ENCODE measurements around the gene GUCY1A2. TPM values are rescaled to one million over a fixed set of nuclear protein-coding genes. Genes with fewer than 3 reads are reported as not detected.
A peak's percentile ranks its signal among the peaks of the same experiment; 100 is the strongest.

GUCY1A2 gene
- total RNA-seq, 1 experiment from 2014 or later, result not detected

GRCh38 chr11:106920899-106921509 is 97.3 kb downstream of the GUCY1A2 start:
- Mint-ChIP-seq H3K36me3 (ENCODE audit: insufficient read depth, unreplicated experiment) (no peaks in the 10 kb centered on the region), H3K4me3 (ENCODE audit: unreplicated experiment) (no peak overlapping the region), H3K27ac (ENCODE audit: unreplicated experiment) (no peak overlapping the region), H3K27me3 (ENCODE audit: insufficient read depth, unreplicated experiment) (no peaks in the 10 kb centered on the region), H3K9me3 (ENCODE audit: unreplicated experiment) (peaks cover 9% of the 10 kb centered on the region), H3K4me1 (ENCODE audit: low read depth, unreplicated experiment) (no peaks in the 10 kb centered on the region)
- H3K4me1 ChIP-seq, result no peaks in the 10 kb centered on the region
- BruUV-seq (replicated peaks), result no TSS peak
- POLR2A ChIA-PET, result no interaction called here
- no peaks in the 10 kb centered on the region for H3K36me3 ChIP-seq (ENCODE audit: control insufficient read depth, insufficient read depth, low read length)
- H3K9me3 ChIP-seq, result no peaks in the 10 kb centered on the region
- H3K4me3 ChIP-seq (ENCODE audit: low read depth, low read length), result no peak overlapping the region
- H3K27me3 ChIP-seq (replicated peaks; ENCODE audit: control insufficient read depth, insufficient read depth, low read length), result no peaks in the 10 kb centered on the region
- DNase-seq, result no peak
- intact Hi-C loops (cut with micrococcal nuclease; ENCODE audit: unreplicated experiment), result no loop called here
- CTCF ChIA-PET, result no interaction called here
- no peak for TF ChIP-seq CTCF (IDR thresholded peaks at IDR 0.05; ENCODE audit: insufficient read depth in 1 of 2, low read depth in 1 of 2, low read length in 1 of 2, severe bottlenecking in 1 of 2, unreplicated experiment in 1 of 2)

GRCh38 chr11:106917973-106918372 is 100.3 kb downstream of the GUCY1A2 start:
- Histone ChIP-seq H3K27me3 (replicated peaks; ENCODE audit: control insufficient read depth, insufficient read depth, low read length) (no peaks in the 10 kb centered on the region), H3K36me3 (ENCODE audit: control insufficient read depth, insufficient read depth, low read length) (no peaks in the 10 kb centered on the region), H3K9me3 (no peaks in the 10 kb centered on the region), H3K4me3 (ENCODE audit: low read depth, low read length) (no peak overlapping the region), H3K4me1 (no peaks in the 10 kb centered on the region)
- H3K27me3 Mint-ChIP-seq (ENCODE audit: insufficient read depth, unreplicated experiment), result no peaks in the 10 kb centered on the region
- intact Hi-C loops (cut with micrococcal nuclease; ENCODE audit: unreplicated experiment), result no loop called here
- no peaks in the 10 kb centered on the region for H3K4me1 Mint-ChIP-seq (ENCODE audit: low read depth, unreplicated experiment)
- no peaks in the 10 kb centered on the region for H3K36me3 Mint-ChIP-seq (ENCODE audit: insufficient read depth, unreplicated experiment)
- no peak overlapping the region for H3K4me3 Mint-ChIP-seq (ENCODE audit: unreplicated experiment)
- H3K9me3 Mint-ChIP-seq (ENCODE audit: unreplicated experiment), result peaks cover 9% of the 10 kb centered on the region
- H3K27ac Mint-ChIP-seq (ENCODE audit: unreplicated experiment), result no peak overlapping the region
- CTCF ChIA-PET, result interaction anchor here (0.7 kb wide), 2 partner anchors 10 to 205 kb away, joined by 3 read pairs; no protein-coding TSS in a partner anchor
- peak; percentile 68 to 73 for DNase-seq
- TF ChIP-seq CTCF (IDR thresholded peaks at IDR 0.05; ENCODE audit: insufficient read depth in 1 of 2, low read depth in 1 of 2, low read length in 1 of 2, severe bottlenecking in 1 of 2, unreplicated experiment in 1 of 2), result peak; percentile 82 to 85
- POLR2A ChIA-PET, result no interaction called here
- BruUV-seq (replicated peaks), result no TSS peak

GRCh38 chr11:106914409-106914808 is 103.9 kb downstream of the GUCY1A2 start:
- no peak overlapping the region for H3K27ac Mint-ChIP-seq (ENCODE audit: unreplicated experiment)
- H3K9me3 Mint-ChIP-seq (ENCODE audit: unreplicated experiment), result peaks cover 9% of the 10 kb centered on the region
- BruUV-seq (replicated peaks), result no TSS peak
- no peak for TF ChIP-seq CTCF (IDR thresholded peaks at IDR 0.05; ENCODE audit: insufficient read depth in 1 of 2, low read depth in 1 of 2, low read length in 1 of 2, severe bottlenecking in 1 of 2, unreplicated experiment in 1 of 2)
- peaks cover 3% of the 10 kb centered on the region for H3K27me3 Mint-ChIP-seq (ENCODE audit: insufficient read depth, unreplicated experiment)
- H3K4me1 Mint-ChIP-seq (ENCODE audit: low read depth, unreplicated experiment), result no peaks in the 10 kb centered on the region
- no peak for DNase-seq
- Histone ChIP-seq H3K27me3 (replicated peaks; ENCODE audit: control insufficient read depth, insufficient read depth, low read length) (no peaks in the 10 kb centered on the region), H3K4me1 (no peaks in the 10 kb centered on the region), H3K4me3 (ENCODE audit: low read depth, low read length) (no peak overlapping the region), H3K9me3 (no peaks in the 10 kb centered on the region), H3K36me3 (ENCODE audit: control insufficient read depth, insufficient read depth, low read length) (no peaks in the 10 kb centered on the region)
- no peaks in the 10 kb centered on the region for H3K36me3 Mint-ChIP-seq (ENCODE audit: insufficient read depth, unreplicated experiment)
- intact Hi-C loops (cut with micrococcal nuclease; ENCODE audit: unreplicated experiment), result no loop called here
- POLR2A ChIA-PET, result no interaction called here
- CTCF ChIA-PET, result no interaction called here
- H3K4me3 Mint-ChIP-seq (ENCODE audit: unreplicated experiment), result no peak overlapping the region
